K562 (cell line): ENCODE measurements around the gene SIRT2. TPM values are rescaled to one million over a fixed set of nuclear protein-coding genes. Genes with fewer than 3 reads are reported as not detected.

Experiments used
- ATAC-seq: fragments of 200-7000 bp; cut with Tn5 transposase; 3 replicates; pipeline ENCODE4 v1.9.1; 2020; ENCODE audit warnings: moderate library complexity
- BruUV-seq: library from RNA; stranded (reverse); fragments of 400-500 nt; replicated peaks from 2 replicates; lab custom pipeline; 2021; lab: Mats Ljungman, UMichigan
- CTCF ChIA-PET: fragments of 300-600 bp; formaldehyde crosslinking; extraction: SDS; loops from one replicate; lab custom pipeline; 2021; ENCODE audit warnings: low intra/inter-chr PET ratio; lab: Yijun Ruan, JAX
- POLR2A ChIA-PET: fragments of 300-600, 350-650 bp; sonication (Branson Sonifier 250); formaldehyde crosslinking; extraction: SDS; loops from one replicate; lab custom pipeline; 2021; ENCODE audit warnings: antibody characterized with exemption, inconsistent platforms; lab: Yijun Ruan, JAX
- DNase-seq, 4 experiments: peaks; one replicate each; pipeline versions ENCODE4 v3.0.0 to v3.0.0-alpha.2; 2011 to 2018; ENCODE audit warnings: low spot score in 3 of 4, mixed read lengths in 3 of 4; ENCODE audit errors: extremely low read depth in 1 of 4
- FAIRE-seq: peaks from 2 replicates; lab custom pipeline; 2011; peaks lifted over from hg19 to GRCh38; lab: Jason Lieb, UNC
- H2AFZ ChIP-seq: 2 replicates; pipeline ENCODE4 v1.6.0; 2011; ENCODE audit warnings: low read depth, low read length, control low read depth, inconsistent platforms
- H3K27ac ChIP-seq: fragments of 200-600 bp; 3 replicates; pipeline ENCODE4 v1.8.0; 2011; ENCODE audit warnings: low read depth, mild to moderate bottlenecking, control low read depth, inconsistent platforms, low read length, moderate library complexity, mixed read lengths; ENCODE audit errors: extremely low read depth
- H3K27me3 ChIP-seq, 2 experiments: fragments of 300-600 bp in 1 of 2; 2 replicates in 1 of 2; 3 replicates in 1 of 2; pipeline versions ENCODE4 v1.6.0 to v1.8.0; 2011; ENCODE audit warnings: inconsistent platforms in 2 of 2, low read length in 2 of 2, mild to moderate bottlenecking in 1 of 2, mixed read lengths in 1 of 2, moderate library complexity in 1 of 2; ENCODE audit not compliant: control insufficient read depth in 2 of 2, insufficient read depth in 2 of 2
- H3K36me3 ChIP-seq: fragments of 300-600 bp; 3 replicates; pipeline ENCODE4 v1.8.0; 2011; ENCODE audit warnings: mild to moderate bottlenecking, low read length, inconsistent platforms; ENCODE audit not compliant: control insufficient read depth, insufficient read depth
- H3K4me1 ChIP-seq, 2 experiments: fragments of 200-600 bp in 1 of 2; replicated peaks in 1 of 2; 2 replicates in 1 of 2; 3 replicates in 1 of 2; pipeline versions ENCODE4 v1.5.1 to v1.8.0; 2011; ENCODE audit warnings: inconsistent platforms in 2 of 2, low read length in 2 of 2, mild to moderate bottlenecking in 1 of 2, mixed read lengths in 1 of 2, moderate library complexity in 1 of 2; ENCODE audit not compliant: control insufficient read depth in 2 of 2, insufficient read depth in 2 of 2
- H3K4me2 ChIP-seq: 2 replicates; pipeline ENCODE4 v1.6.1; 2011; ENCODE audit warnings: low read length, control low read depth, inconsistent platforms, mixed read lengths; ENCODE audit not compliant: insufficient read depth
- H3K4me3 ChIP-seq: fragments of 200-600 bp; sonication (generic), shearing (Covaris generic); 2 replicates; pipeline ENCODE4 v1.5.1; 2016; ENCODE audit warnings: control low read depth, inconsistent platforms
- H3K79me2 ChIP-seq: fragments of 200-600 bp; 3 replicates; pipeline ENCODE4 v1.8.0; 2011; ENCODE audit warnings: low read length, inconsistent platforms; ENCODE audit not compliant: control insufficient read depth, insufficient read depth
- H3K9ac ChIP-seq, 2 experiments: 2 replicates each; pipeline versions ENCODE4 v1.6.0 to v1.6.1; 2011; ENCODE audit warnings: low read depth in 2 of 2, low read length in 2 of 2, control low read depth in 1 of 2, inconsistent platforms in 1 of 2, mild to moderate bottlenecking in 1 of 2, mixed read lengths in 1 of 2; ENCODE audit not compliant: insufficient read depth in 1 of 2
- H3K9me1 ChIP-seq: one replicate; pipeline ENCODE4 v1.6.0; 2011; ENCODE audit warnings: inconsistent platforms, mild to moderate bottlenecking, low read length, moderate library complexity; ENCODE audit not compliant: control insufficient read depth, insufficient read depth
- H3K9me3 ChIP-seq: replicated peaks from 2 replicates; pipeline ENCODE4 v1.5.1; 2011; ENCODE audit warnings: low read depth, low read length, inconsistent platforms; ENCODE audit not compliant: control insufficient read depth, insufficient read depth
- H4K20me1 ChIP-seq: replicated peaks from 2 replicates; pipeline ENCODE4 v1.6.1; 2011; ENCODE audit warnings: low read length, inconsistent platforms, mixed read lengths; ENCODE audit not compliant: control insufficient read depth, insufficient read depth
- CLOCK ChIP-seq: fragments of 250-450 bp; sonication (Bioruptor Pico); IDR thresholded peaks from 2 replicates; pipeline ENCODE4 v1.4.0; 2020; ENCODE audit warnings: mild to moderate bottlenecking, moderate library complexity, borderline replicate concordance
- GABPB2 ChIP-seq: fragments of 250-450 bp; sonication (Bioruptor Pico); conservative IDR thresholded peaks from 2 replicates; pipeline ENCODE4 v1.5.1; 2021; ENCODE audit warnings: mild to moderate bottlenecking
- JUN ChIP-seq, 2 experiments: sonication (generic) in 1 of 2; formaldehyde crosslinking in 1 of 2; IDR thresholded peaks; 2 replicates each; pipeline versions ENCODE4 v1.6.1 to v1.8.0; 2012 to 2022; ENCODE audit warnings: borderline replicate concordance in 2 of 2, mild to moderate bottlenecking in 2 of 2, improper control_type of control experiment in 1 of 2, low read depth in 1 of 2, low read length in 1 of 2, missing genetic modification reagents in 1 of 2
- MAX ChIP-seq: sonication (generic); formaldehyde crosslinking; IDR thresholded peaks from 2 replicates; pipeline ENCODE4 v1.9.0; 2022; ENCODE audit warnings: mild to moderate bottlenecking, missing genetic modification reagents
- POLR3G ChIP-seq: IDR thresholded peaks from 2 replicates; pipeline ENCODE4 v1.6.1; 2011; ENCODE audit not compliant: insufficient read length, insufficient replicate concordance; ENCODE audit errors: extremely low read depth
- PTRF ChIP-seq: fragments of 450-650 bp; IDR thresholded peaks from 2 replicates; pipeline ENCODE4 v1.6.1; 2016; ENCODE audit warnings: mild to moderate bottlenecking, missing genetic modification characterization, missing compliant biosample characterization
- RFX1 ChIP-seq: fragments of 450-650 bp; IDR thresholded peaks from 2 replicates; pipeline ENCODE4 v1.6.1; 2016; ENCODE audit warnings: mild to moderate bottlenecking, moderate library complexity
- ZFP91 ChIP-seq: sonication (generic); formaldehyde crosslinking; IDR thresholded peaks from 2 replicates; pipeline ENCODE4 v1.8.0; 2022; ENCODE audit warnings: mild to moderate bottlenecking, missing genetic modification reagents
- ZKSCAN1 ChIP-seq: fragments of 150-350 bp; IDR thresholded peaks from 2 replicates; pipeline ENCODE4 v1.6.1; 2016; ENCODE audit warnings: low read depth, low read length
- ZNF143 ChIP-seq: sonication (generic); formaldehyde crosslinking; IDR thresholded peaks from 2 replicates; pipeline ENCODE4 v1.9.0; 2022; ENCODE audit warnings: mild to moderate bottlenecking, missing genetic modification reagents
- ZNF431 ChIP-seq: sonication (generic); formaldehyde crosslinking; IDR thresholded peaks from 2 replicates; pipeline ENCODE4 v1.8.0; 2022; ENCODE audit warnings: mild to moderate bottlenecking, missing genetic modification reagents
- ZNF445 ChIP-seq: fragments of 250-450 bp; sonication (Bioruptor Pico); IDR thresholded peaks from 2 replicates; pipeline ENCODE4 v1.4.0; 2020; ENCODE audit warnings: low read depth, mild to moderate bottlenecking, moderate library complexity
- ZNF57 ChIP-seq: fragments of 450-650 bp; formaldehyde crosslinking; IDR thresholded peaks from 2 replicates; pipeline ENCODE4 v1.4.0; 2020; ENCODE audit warnings: mild to moderate bottlenecking, moderate library complexity
- WGBS: fragments of 100-300 bp; shearing (Covaris generic); methylation state at CpG from one replicate; pipeline ENCODE4 v1.1.6; 2016; ENCODE audit warnings: low coverage, mixed read lengths; ENCODE audit not compliant: insufficient coverage; ENCODE audit errors: missing lambda C conversion rate; 5-methylcytosine and 5-hydroxymethylcytosine counted together
- in situ Hi-C: fragments of 300-500 bp; cut with MboI; formaldehyde crosslinking; loops from 4 replicates; pipeline ENCODE4 v1.15.0; 2018; ENCODE audit warnings: inconsistent platforms, mixed read lengths
- intact Hi-C: fragments of 100-400 bp; cut with micrococcal nuclease; formaldehyde crosslinking; loops from 2 replicates; pipeline ENCODE4 v1.14.2; 2022
- polyA plus RNA-seq, 8 experiments: library from polyadenylated mRNA; depleted of rRNA in 4 of 8; stranded (reverse) in 5 of 8; unstranded in 3 of 8; fragments of >200 nt; fragmentation: Nextera tagmentation in 2 of 8; fragmentation: Illumina TruSeq in 1 of 8; extraction: Ambion mirVana in 2 of 8; extraction: Trizol in 1 of 8; gene quantifications; 2 replicates each; pipeline versions ENCODE4 v1.2.1 to v1.2.3, GENCODE V29; 2011 to 2014; ENCODE audit warnings: inconsistent platforms in 1 of 8, missing spikeins in 1 of 8
- total RNA-seq, 7 experiments: library from RNA; depleted of rRNA in 6 of 7; stranded (reverse); fragments of >200 nt in 6 of 7; fragmentation: Illumina TruSeq in 2 of 7; extraction: Trizol in 2 of 7; gene quantifications; 2 replicates each; pipeline versions ENCODE4 v1.2.1 to v1.2.3, GENCODE V29; 2011 to 2021; ENCODE audit warnings: low replicate concordance in 1 of 7

SIRT2 gene
- total and polyA plus RNA-seq, 9 of the 15 experiments (the other 6 are each of a cell fraction or from before 2014, with no cell fraction given) = 2.3 to 35.2 (median 22.9) TPM

GRCh38 chr19:38889803-38890202 is 9.6 kb downstream of the SIRT2 start:
- 82% methylated on average over 8 of the region's 8 CpGs for WGBS
- FAIRE-seq = no peak
- TF ChIP-seq ZNF143 (no peak), JUN (IDR thresholded peaks at IDR 0.05; ENCODE audit: borderline replicate concordance, low read depth, low read length) (no peak), JUN (CRISPR knock-in tag; IDR thresholded peaks at IDR 0.05; ENCODE audit: borderline replicate concordance) (no peak), ZNF431 (CRISPR knock-in tag) (no peak), ZKSCAN1 (no peak), PTRF (tag) (no peak), ZNF445 (no peak), RFX1 (no peak), ZFP91 (CRISPR knock-in tag) (no peak), POLR3G (no peak), CLOCK (no peak), MAX (CRISPR knock-in tag) (no peak), ZNF57 (CRISPR knock-in tag) (no peak), GABPB2 (CRISPR knock-in tag) (no peak)
- H2AFZ ChIP-seq = no peak overlapping the region
- no peak overlapping the region for H3K27ac ChIP-seq
- DNase-seq = no peak
- ChIA-PET POLR2A (interaction anchor here (0.6 to 2.2 kb wide), 2 partner anchors 10 to 972 kb away, joined by 4 to 8 read pairs; partner anchors contain the start of genes NFKBIB and SIRT2), CTCF (no interaction called here)
- ATAC-seq = no peak
- no peak overlapping the region for H3K4me3 ChIP-seq
- H3K9ac ChIP-seq = no peak overlapping the region
- in situ Hi-C loops (no loop called here), intact Hi-C loops (no loop called here)
- no peaks in the 10 kb centered on the region for H3K79me2 ChIP-seq
- H3K4me2 ChIP-seq = no peak overlapping the region
- H3K4me1 ChIP-seq = peaks cover 7 to 25% of the 10 kb centered on the region in 2 experiments; a peak in 4 of 5 replicates
- H3K36me3 ChIP-seq = peaks cover 23% of the 10 kb centered on the region; the same call in 2 of the 3 replicates
- no TSS peak for BruUV-seq
- no peaks in the 10 kb centered on the region for H3K9me3 ChIP-seq
- H3K27me3 ChIP-seq = no peaks in the 10 kb centered on the region
- H3K9me1 ChIP-seq = no peaks in the 10 kb centered on the region
- H4K20me1 ChIP-seq = no peaks in the 10 kb centered on the region
